Fibroblast of mammary gland (primary cell): ENCODE data around the gene VAMP4.

Experiments
- DNase-seq: peaks from one replicate; pipeline ENCODE4 v3.0.0-alpha.2; 2010; ENCODE audit warnings: low read depth
- H3K4me3 ChIP-seq: 2 replicates; pipeline ENCODE4 v1.5.1; 2011; ENCODE audit warnings: low read depth, mild to moderate bottlenecking, low read length, moderate library complexity; ENCODE audit not compliant: control insufficient read depth
- TF ChIP-seq, protein P1 (sequence below): conservative IDR thresholded peaks from 2 replicates; pipeline ENCODE4 v1.5.1; 2011; ENCODE audit warnings: low read depth, low read length, inconsistent platforms; ENCODE audit not compliant: control insufficient read depth, insufficient read depth

VAMP4 gene

DNA sequence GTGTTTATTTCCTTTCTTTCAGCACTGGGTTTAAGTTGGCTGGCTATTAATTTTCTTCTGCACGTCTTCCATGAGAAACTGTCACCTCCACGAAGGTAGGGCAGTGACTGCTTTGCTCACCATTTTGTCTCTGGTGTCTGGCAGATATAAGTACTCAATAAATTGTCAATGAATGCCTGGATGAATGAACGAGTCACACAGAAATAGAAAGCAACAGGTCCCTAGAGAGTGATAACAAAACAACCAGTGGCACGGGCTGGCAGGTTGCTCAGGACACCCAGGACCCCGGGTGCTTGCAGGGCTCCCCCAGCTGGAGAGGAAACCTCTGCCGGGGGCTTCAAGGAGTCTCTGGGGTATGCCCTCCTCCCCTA is 86.1 kb downstream of the VAMP4 start:
- no peak overlapping the region for H3K4me3 ChIP-seq
- no peak for DNase-seq
- TF ChIP-seq, protein P1, sequence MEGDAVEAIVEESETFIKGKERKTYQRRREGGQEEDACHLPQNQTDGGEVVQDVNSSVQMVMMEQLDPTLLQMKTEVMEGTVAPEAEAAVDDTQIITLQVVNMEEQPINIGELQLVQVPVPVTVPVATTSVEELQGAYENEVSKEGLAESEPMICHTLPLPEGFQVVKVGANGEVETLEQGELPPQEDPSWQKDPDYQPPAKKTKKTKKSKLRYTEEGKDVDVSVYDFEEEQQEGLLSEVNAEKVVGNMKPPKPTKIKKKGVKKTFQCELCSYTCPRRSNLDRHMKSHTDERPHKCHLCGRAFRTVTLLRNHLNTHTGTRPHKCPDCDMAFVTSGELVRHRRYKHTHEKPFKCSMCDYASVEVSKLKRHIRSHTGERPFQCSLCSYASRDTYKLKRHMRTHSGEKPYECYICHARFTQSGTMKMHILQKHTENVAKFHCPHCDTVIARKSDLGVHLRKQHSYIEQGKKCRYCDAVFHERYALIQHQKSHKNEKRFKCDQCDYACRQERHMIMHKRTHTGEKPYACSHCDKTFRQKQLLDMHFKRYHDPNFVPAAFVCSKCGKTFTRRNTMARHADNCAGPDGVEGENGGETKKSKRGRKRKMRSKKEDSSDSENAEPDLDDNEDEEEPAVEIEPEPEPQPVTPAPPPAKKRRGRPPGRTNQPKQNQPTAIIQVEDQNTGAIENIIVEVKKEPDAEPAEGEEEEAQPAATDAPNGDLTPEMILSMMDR, result no peak

DNA sequence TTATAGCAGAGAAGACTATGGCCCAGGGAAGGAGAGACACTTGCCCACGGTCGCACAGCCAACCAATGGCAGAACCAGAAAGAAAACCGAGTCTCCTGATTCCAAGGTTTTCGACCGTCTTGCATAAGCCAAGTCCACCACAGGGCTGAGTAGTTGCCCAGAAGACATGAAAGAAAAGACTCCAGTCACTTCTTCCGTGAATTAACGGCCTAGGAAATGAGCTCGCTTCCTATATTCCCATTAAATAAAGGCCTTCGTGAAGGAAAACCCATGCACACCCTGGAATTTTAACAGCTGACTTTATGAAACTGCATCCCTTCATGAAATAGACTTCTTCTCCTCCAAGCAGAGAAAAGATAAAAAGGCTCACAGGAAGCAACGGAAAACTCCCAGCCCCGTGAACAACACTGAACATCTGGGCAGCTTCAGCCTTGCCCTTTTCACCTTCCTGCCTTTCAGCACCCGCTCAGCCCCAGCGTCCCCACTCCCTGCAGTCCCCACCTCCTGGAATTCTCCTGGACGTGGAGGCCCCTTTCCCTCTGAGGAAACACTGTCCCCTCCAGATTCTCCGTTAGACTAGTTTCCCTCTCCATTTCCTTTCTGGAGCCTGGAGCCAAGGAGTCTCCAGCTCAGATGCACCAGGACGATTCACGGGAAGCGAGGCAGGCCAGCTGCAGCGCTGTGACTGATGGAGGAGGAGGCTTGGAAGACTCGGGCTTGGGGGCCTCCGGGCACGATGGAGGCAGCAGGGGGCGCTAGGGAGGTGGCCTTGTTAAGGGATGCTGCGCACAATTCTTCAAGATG is 86.7 kb downstream of the VAMP4 start:
- TF ChIP-seq, protein P1, result peak; percentile 80
- H3K4me3 ChIP-seq, result no peak overlapping the region
- DNase-seq, result peak; percentile 79

DNA sequence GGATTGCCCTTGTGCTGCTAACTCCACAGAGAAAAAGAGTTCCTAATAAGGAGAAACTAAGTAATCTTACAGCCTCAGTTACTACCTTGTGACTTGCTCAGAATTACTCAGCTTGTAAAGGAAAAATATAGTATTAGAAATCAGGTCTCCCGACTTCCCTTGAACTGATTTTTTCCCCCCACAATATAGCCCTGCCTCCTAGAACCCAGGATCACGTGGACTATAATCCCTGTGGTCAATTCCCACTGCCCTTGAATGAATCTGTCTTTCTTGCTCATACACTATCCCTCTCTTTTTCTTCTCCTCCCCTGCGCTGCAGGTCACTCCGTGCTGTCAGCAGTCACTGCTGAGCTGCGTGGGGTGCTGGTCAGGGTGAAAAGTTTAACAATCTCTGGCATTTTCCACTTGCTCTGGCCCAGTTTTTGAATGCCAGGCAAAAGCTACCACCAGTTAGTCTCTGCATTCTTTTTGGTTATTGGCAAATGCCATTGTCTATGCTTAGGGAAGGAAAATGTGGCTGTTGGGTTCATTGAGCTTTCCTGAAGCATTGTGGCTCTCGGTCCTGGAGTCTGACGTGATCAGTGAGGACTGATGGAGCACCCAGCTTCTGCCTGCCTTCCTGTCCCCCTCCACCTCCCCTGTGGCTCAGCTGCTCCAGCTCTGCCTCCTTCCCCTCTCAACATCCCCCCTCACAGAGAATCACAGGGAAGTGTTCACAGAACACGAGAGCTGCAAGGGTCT is 87.5 kb downstream of the VAMP4 start:
- DNase-seq, result peak; percentile 11
- H3K4me3 ChIP-seq, result no peak overlapping the region
- TF ChIP-seq, protein P1, result no peak

DNA sequence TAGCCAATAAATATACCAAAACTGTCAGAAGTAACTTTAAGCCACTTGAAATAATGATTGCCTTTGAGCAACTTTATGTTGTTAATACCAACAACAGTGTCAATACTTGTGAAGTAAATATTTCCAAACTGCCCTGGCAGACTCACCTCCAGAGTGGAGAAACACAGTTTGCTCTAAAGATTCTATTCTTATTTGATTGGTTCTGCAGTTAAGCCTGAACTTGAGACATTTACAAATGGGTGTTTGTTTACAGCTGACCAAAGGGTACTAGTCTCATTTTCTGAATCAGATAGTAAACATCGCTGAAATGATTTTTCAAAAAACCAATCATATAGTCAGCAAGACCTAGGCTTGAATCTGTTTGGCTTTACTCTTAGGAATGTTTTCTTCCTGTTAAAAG is 88.1 kb downstream of the VAMP4 start:
- H3K4me3 ChIP-seq, result no peak overlapping the region
- no peak for DNase-seq
- TF ChIP-seq, protein P1, result no peak

DNA sequence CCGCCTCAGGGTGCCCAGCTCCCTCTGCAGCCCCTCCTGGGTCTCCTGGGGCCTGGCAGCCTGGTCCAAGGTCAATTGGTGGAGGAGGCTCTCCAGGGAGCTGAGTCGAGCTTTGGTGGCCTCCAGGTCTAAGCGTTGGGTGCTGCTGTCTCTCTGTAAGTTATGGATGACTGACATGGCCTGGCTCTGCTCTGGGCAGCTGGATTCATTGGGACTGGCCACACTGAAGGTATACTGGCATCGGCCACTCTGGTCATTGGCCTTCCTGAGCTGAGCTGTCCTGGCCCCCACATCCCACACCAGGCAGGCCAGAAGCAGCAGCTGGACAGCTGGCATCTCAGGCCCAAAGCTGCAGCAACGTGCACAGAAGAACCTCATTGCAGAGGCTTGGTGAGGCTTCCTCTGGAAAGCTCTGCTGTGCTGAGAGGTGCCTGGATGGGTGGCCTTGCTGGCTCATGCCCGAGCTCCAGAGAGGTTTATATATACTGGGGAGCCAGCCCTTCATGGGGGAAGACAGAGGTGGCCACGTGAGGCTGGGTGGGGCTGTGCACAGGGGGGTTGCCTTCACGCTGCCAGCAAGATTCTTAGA is 89.5 kb downstream of the VAMP4 start, which contains the start of gene MYOC:
Gene MYOC (minus strand): TSS at position 455 of the 589 bp plus-strand sequence. CDS start 77 bp downstream, at position 378.
- TF ChIP-seq, protein P1, result no peak
- DNase-seq, result no peak
- no peak within 1 kb of the TSS for H3K4me3 ChIP-seq
